Endometrial microvascular endothelial cells (primary cell): Measurements from ENCODE around the gene DLG2. TPM values are rescaled to one million over a fixed set of nuclear protein-coding genes. Genes with fewer than 3 reads are reported as not detected.

Experiments
- in situ Hi-C: cut with HindIII; loops from 2 replicates; pipeline ENCODE4 v1.10.0; 2017; ENCODE audit warnings: low sequenced_read_pairs, low pct_unique_long_range_greater_than_20kb; ENCODE audit errors: inconsistent ontology term
- total RNA-seq: library from RNA; depleted of rRNA; stranded (reverse); fragments of >200 nt; gene quantifications from one replicate; pipeline ENCODE4 v1.2.3, GENCODE V29; 2015; ENCODE audit errors: inconsistent ontology term

The DLG2 gene
- total RNA-seq, 1 donor from 2014 or later: not detected

GRCh38 chr11:85590848-85591483 lies 36.2 kb downstream of the DLG2 start:
- in situ Hi-C loops: no loop called here

GRCh38 chr11:85589373-85589772 lies 37.8 kb downstream of the DLG2 start:
- in situ Hi-C loops: no loop called here

GRCh38 chr11:85582111-85582510 lies 45.0 kb downstream of the DLG2 start:
- in situ Hi-C loops: no loop called here

GRCh38 chr11:85575388-85575787 lies 51.8 kb downstream of the DLG2 start:
- in situ Hi-C loops: no loop called here

GRCh38 chr11:85572056-85572455 lies 55.1 kb downstream of the DLG2 start:
- in situ Hi-C loops: no loop called here

GRCh38 chr11:85569525-85569924 lies 57.6 kb downstream of the DLG2 start:
- in situ Hi-C loops: no loop called here

GRCh38 chr11:85558411-85558810 lies 68.7 kb downstream of the DLG2 start:
- in situ Hi-C loops: no loop called here

- in situ Hi-C loops: no loop called here
Observed at GRCh38 chr11:85551881-85552280, 75.3 kb downstream of the DLG2 start.

GRCh38 chr11:85541683-85542082 lies 85.5 kb downstream of the DLG2 start:
- in situ Hi-C loops: no loop called here

- in situ Hi-C loops: no loop called here
Observed at GRCh38 chr11:85540635-85541205, 86.4 kb downstream of the DLG2 start.

- in situ Hi-C loops: no loop called here
Observed at GRCh38 chr11:85540181-85540580, 87.0 kb downstream of the DLG2 start.

GRCh38 chr11:85539740-85540139 lies 87.4 kb downstream of the DLG2 start:
- in situ Hi-C loops: no loop called here

GRCh38 chr11:85539029-85539689 lies 88.0 kb downstream of the DLG2 start:
- in situ Hi-C loops: no loop called here

GRCh38 chr11:85536438-85536837 lies 90.7 kb downstream of the DLG2 start:
- in situ Hi-C loops: no loop called here

GRCh38 chr11:85534806-85535205 lies 92.3 kb downstream of the DLG2 start:
- in situ Hi-C loops: no loop called here

GRCh38 chr11:85531191-85531897 lies 95.8 kb downstream of the DLG2 start:
- in situ Hi-C loops: no loop called here

GRCh38 chr11:85530634-85531033 lies 96.5 kb downstream of the DLG2 start:
- in situ Hi-C loops: no loop called here

GRCh38 chr11:85526564-85526963 lies 100.6 kb downstream of the DLG2 start:
- in situ Hi-C loops: no loop called here

- in situ Hi-C loops: no loop called here
Observed at GRCh38 chr11:85525686-85526085, 101.5 kb downstream of the DLG2 start.

GRCh38 chr11:85517272-85517671 lies 109.9 kb downstream of the DLG2 start:
- in situ Hi-C loops: no loop called here
